Thyroid gland (tissue), 4 donors: Measurements from ENCODE around the gene ERICH6. TPM values are rescaled to one million over a fixed set of nuclear protein-coding genes. Genes with fewer than 3 reads are reported as not detected.

Experiments
- DNase-seq, 2 donors: peaks; one replicate each; pipeline ENCODE4 v3.0.0-alpha.2; 2019
- H3K27ac ChIP-seq, 3 donors: fragments of 200-600 bp; sonication (generic); 1 replicate in 2 of 3; 2 replicates in 1 of 3; pipeline ENCODE4 v1.5.1; 2016 to 2019; ENCODE audit warnings: mild to moderate bottlenecking in 1 of 3, moderate library complexity in 1 of 3
- H3K27me3 ChIP-seq: fragments of 200-600 bp; sonication (generic); one replicate; pipeline ENCODE4 v1.5.1; 2019
- H3K36me3 ChIP-seq, 2 donors: fragments of 200-600 bp; sonication (generic); one replicate each; pipeline ENCODE4 v1.5.1; 2016 to 2019
- H3K4me1 ChIP-seq, 2 donors: fragments of 200-600 bp; sonication (generic); one replicate each; pipeline ENCODE4 v1.5.1; 2017 to 2019
- H3K4me3 ChIP-seq, 3 donors: fragments of 200-600 bp; sonication (generic); replicated peaks in 1 of 3; 1 replicate in 2 of 3; 2 replicates in 1 of 3; pipeline ENCODE4 v1.5.1; 2016; ENCODE audit warnings: mild to moderate bottlenecking in 1 of 3
- H3K9me3 ChIP-seq: fragments of 200-600 bp; sonication (generic); one replicate; pipeline ENCODE4 v1.5.1; 2017
- POLR2A ChIP-seq, 2 donors: fragments of 450-650 bp; IDR thresholded peaks; one replicate each; pipeline ENCODE4 v1.6.1; 2017; ENCODE audit warnings: antibody characterized with exemption in 2 of 2, mild to moderate bottlenecking in 2 of 2, moderate library complexity in 1 of 2
- WGBS, 2 donors: methylation state at CpG; one replicate each; pipeline ENCODE4 v1.1.5; 2017; 5-methylcytosine and 5-hydroxymethylcytosine counted together
- intact Hi-C: fragments of 100-400 bp; cut with DNase I; formaldehyde crosslinking; loops from one replicate; pipeline ENCODE4 v1.15.1; 2023
- total RNA-seq, 4 donors: library from RNA; depleted of rRNA; stranded (reverse); fragments of >200 nt; gene quantifications; one replicate each; pipeline ENCODE4 v1.2.3, GENCODE V29; 2016
- TF ChIP-seq, protein P1 (sequence below), 6 experiments: fragments of 200-600 bp in 3 of 6; fragments of 450-650 bp in 3 of 6; sonication (generic) in 3 of 6; IDR thresholded peaks; one replicate each; pipeline ENCODE4 v1.5.1; 2016 to 2019; ENCODE audit warnings: antibody characterized with exemption in 6 of 6, mild to moderate bottlenecking in 2 of 6, inconsistent platforms in 1 of 6, moderate library complexity in 1 of 6

The ERICH6 gene
- total RNA-seq, 4 donors from 2014 or later = 0.11 to 0.27 TPM; not detected in 2

DNA sequence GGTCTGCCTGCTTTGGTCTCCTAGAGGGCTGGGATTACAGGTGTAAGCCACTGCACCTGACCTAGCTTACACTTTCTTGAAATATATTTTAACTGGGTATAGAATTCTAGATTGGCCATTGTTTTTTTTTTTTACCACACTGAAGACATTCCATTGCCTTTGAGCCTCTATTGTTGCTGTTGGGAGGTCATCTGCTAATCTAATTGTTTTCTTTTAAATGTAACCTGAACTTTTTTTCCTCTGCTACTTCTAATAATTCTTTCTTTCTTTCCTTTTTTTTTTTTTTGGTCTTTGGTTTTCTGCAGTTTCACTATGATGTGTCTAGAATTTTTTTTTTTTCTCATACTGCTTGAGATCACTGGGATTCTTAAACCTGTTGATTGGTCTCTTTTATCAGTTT is 28.1 kb downstream of the ERICH6 start:
- Histone ChIP-seq H3K27ac (no peak overlapping the region), H3K9me3 (no peaks in the 10 kb centered on the region), H3K27me3 (no peaks in the 10 kb centered on the region), H3K4me3 (no peak overlapping the region), H3K4me1 (no peaks in the 10 kb centered on the region), H3K36me3 (no peaks in the 10 kb centered on the region)
- intact Hi-C loops = no loop called here
- DNase-seq = no peak
- TF ChIP-seq POLR2A (IDR thresholded peaks at IDR 0.05) = no peak
- TF ChIP-seq, protein P1, sequence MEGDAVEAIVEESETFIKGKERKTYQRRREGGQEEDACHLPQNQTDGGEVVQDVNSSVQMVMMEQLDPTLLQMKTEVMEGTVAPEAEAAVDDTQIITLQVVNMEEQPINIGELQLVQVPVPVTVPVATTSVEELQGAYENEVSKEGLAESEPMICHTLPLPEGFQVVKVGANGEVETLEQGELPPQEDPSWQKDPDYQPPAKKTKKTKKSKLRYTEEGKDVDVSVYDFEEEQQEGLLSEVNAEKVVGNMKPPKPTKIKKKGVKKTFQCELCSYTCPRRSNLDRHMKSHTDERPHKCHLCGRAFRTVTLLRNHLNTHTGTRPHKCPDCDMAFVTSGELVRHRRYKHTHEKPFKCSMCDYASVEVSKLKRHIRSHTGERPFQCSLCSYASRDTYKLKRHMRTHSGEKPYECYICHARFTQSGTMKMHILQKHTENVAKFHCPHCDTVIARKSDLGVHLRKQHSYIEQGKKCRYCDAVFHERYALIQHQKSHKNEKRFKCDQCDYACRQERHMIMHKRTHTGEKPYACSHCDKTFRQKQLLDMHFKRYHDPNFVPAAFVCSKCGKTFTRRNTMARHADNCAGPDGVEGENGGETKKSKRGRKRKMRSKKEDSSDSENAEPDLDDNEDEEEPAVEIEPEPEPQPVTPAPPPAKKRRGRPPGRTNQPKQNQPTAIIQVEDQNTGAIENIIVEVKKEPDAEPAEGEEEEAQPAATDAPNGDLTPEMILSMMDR (IDR thresholded peaks at IDR 0.05) = no peak

GRCh38 chr3:150673966-150674365 is 29.8 kb downstream of the ERICH6 start:
- TF ChIP-seq, protein P1 (IDR thresholded peaks at IDR 0.05) = no peak
- TF ChIP-seq POLR2A (IDR thresholded peaks at IDR 0.05) = no peak
- Histone ChIP-seq H3K27ac (no peak overlapping the region), H3K4me3 (no peak overlapping the region), H3K27me3 (no peaks in the 10 kb centered on the region), H3K4me1 (no peaks in the 10 kb centered on the region), H3K36me3 (no peaks in the 10 kb centered on the region), H3K9me3 (no peaks in the 10 kb centered on the region)
- no peak for DNase-seq
- intact Hi-C loops = no loop called here
- 89 to 91% methylated on average over 3 of the region's 3 CpGs for WGBS, 2 donors

DNA sequence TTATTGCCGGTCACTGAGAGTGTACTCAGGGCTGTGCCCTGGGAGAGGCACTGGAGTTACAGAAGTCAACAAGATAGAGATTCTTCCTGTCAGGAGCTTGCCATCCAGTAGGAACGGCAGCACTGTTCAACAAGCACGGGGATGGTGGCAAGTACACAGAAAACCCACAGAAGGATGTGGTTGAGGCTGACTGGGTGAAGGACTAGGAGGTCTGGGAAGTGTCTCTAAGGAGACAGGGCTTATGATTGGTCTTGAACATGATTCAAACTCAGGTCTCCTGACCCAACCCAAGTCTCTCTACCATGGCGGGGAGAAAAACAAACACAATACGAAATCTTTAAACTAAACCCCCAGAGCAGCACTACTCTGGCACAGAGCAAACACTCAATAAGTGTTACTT is 37.6 kb downstream of the ERICH6 start:
- TF ChIP-seq POLR2A (IDR thresholded peaks at IDR 0.05) = no peak
- TF ChIP-seq, protein P1 (IDR thresholded peaks at IDR 0.05) = no peak
- intact Hi-C loops = no loop called here
- Histone ChIP-seq H3K27ac (no peak overlapping the region), H3K36me3 (no peaks in the 10 kb centered on the region), H3K27me3 (no peaks in the 10 kb centered on the region), H3K9me3 (no peaks in the 10 kb centered on the region), H3K4me1 (no peaks in the 10 kb centered on the region), H3K4me3 (no peak overlapping the region)
- DNase-seq = no peak
- 87 to 91% methylated on average over 5 of the region's 5 CpGs for WGBS, 2 donors

DNA sequence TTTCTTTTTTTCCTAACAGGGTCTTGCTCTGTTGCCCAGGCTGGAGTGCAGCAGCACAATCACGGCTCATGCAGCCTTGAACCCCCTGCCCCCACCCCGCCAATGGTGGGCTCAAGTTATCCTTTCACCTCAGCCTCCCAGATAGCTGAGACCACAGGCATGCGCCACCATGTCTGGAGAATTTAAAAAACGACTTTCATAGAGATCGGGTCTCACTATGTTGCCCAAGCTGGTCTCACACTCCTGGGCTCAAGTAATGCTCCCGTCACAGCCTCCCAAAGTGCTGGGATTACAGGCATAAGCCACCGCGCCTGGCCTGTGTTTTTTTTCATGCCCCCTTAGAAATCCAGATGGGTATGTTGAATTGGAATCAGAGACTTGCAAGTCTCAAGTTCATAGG is 40.3 kb downstream of the ERICH6 start:
- Histone ChIP-seq H3K4me3 (no peak overlapping the region), H3K36me3 (no peaks in the 10 kb centered on the region), H3K4me1 (no peaks in the 10 kb centered on the region), H3K27me3 (no peaks in the 10 kb centered on the region), H3K9me3 (no peaks in the 10 kb centered on the region), H3K27ac (no peak overlapping the region)
- 89 to 96% methylated on average over 8 of the region's 8 CpGs for WGBS, 2 donors
- DNase-seq = no peak
- intact Hi-C loops = no loop called here
- no peak for TF ChIP-seq POLR2A (IDR thresholded peaks at IDR 0.05)
- TF ChIP-seq, protein P1 (IDR thresholded peaks at IDR 0.05) = no peak

GRCh38 chr3:150662410-150663200 is 41.1 kb downstream of the ERICH6 start:
- Histone ChIP-seq H3K4me1 (no peaks in the 10 kb centered on the region), H3K27me3 (no peaks in the 10 kb centered on the region), H3K9me3 (no peaks in the 10 kb centered on the region), H3K4me3 (no peak overlapping the region), H3K27ac (no peak overlapping the region), H3K36me3 (no peaks in the 10 kb centered on the region)
- TF ChIP-seq POLR2A (IDR thresholded peaks at IDR 0.05) = no peak
- TF ChIP-seq, protein P1 (IDR thresholded peaks at IDR 0.05) = no peak
- 71 to 72% methylated on average over 7 of the region's 7 CpGs for WGBS, 2 donors
- intact Hi-C loops = no loop called here
- no peak for DNase-seq
